Activated naive CD8-positive, alpha-beta T cell treated with anti-CD3 and anti-CD28 coated beads for 36 hours (primary cell): ENCODE measurements around the gene GBA3. TPM values are rescaled to one million over a fixed set of nuclear protein-coding genes. Genes with fewer than 3 reads are reported as not detected.

Source experiments
- total RNA-seq, 2 experiments: library from RNA; stranded (reverse); gene quantifications; one replicate each; pipeline ENCODE4 v1.2.3, GENCODE V29; 2021

Gene GBA3
- total RNA-seq, 2 experiments from 2014 or later: not detected

Other genes with a start within 250 kb of the GBA3 start
- gene ADGRA3, start 176.9 kb upstream of the GBA3 start, total RNA-seq: 10 to 100 TPM; 12.0 to 13.8 TPM